HUES64 (cell line): ENCODE measurements around the gene ZNF575. TPM values are rescaled to one million over a fixed set of nuclear protein-coding genes. Genes with fewer than 3 reads are reported as not detected.

Source experiments
- H3K27ac ChIP-seq: 2 replicates; pipeline ENCODE4 v1.7.0; 2013; ENCODE audit warnings: low read depth, low read length, inconsistent platforms
- H3K27me3 ChIP-seq: 2 replicates; pipeline ENCODE4 v1.6.1; 2013; ENCODE audit warnings: mild to moderate bottlenecking, low read length; ENCODE audit not compliant: insufficient read depth
- H3K36me3 ChIP-seq: 2 replicates; pipeline ENCODE4 v1.6.1; 2013; ENCODE audit warnings: mild to moderate bottlenecking, low read length; ENCODE audit not compliant: insufficient read depth
- H3K4me1 ChIP-seq: 2 replicates; pipeline ENCODE4 v1.6.1; 2013; ENCODE audit warnings: mild to moderate bottlenecking, low read length, moderate library complexity; ENCODE audit not compliant: insufficient read depth
- H3K4me3 ChIP-seq: 2 replicates; pipeline ENCODE4 v1.5.1; 2013; ENCODE audit warnings: mild to moderate bottlenecking, low read length, moderate library complexity
- H3K9ac ChIP-seq: 2 replicates; pipeline ENCODE4 v1.6.1; 2013; ENCODE audit warnings: mild to moderate bottlenecking, low read depth, low read length
- H3K9me3 ChIP-seq: 2 replicates; pipeline ENCODE4 v1.6.1; 2013; ENCODE audit warnings: low read depth, low read length; ENCODE audit not compliant: insufficient read depth
- WGBS: fragments of 150-250, 120-280 bp; methylation state at CpG from one replicate; pipeline ENCODE4 v1.1.7; 2013; ENCODE audit warnings: missing lambda C conversion rate; 5-methylcytosine and 5-hydroxymethylcytosine counted together
- polyA plus RNA-seq, 2 experiments: library from polyadenylated mRNA; stranded (reverse); fragments of 50-300 nt; gene quantifications; one replicate each; pipeline ENCODE4 v1.2.3, GENCODE V29; 2013

The ZNF575 gene, protein sequence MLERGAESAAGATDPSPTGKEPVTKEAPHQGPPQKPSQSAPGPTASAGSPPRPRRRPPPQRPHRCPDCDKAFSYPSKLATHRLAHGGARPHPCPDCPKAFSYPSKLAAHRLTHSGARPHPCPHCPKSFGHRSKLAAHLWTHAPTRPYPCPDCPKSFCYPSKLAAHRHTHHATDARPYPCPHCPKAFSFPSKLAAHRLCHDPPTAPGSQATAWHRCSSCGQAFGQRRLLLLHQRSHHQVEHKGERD
- 0.30 TPM for polyA plus RNA-seq (2013, experiment 1 of 2)
- polyA plus RNA-seq (2013, experiment 2 of 2) = not detected

GRCh38 chr19:43532962-43533545, at the start of gene ZNF575:
Gene ZNF575, plus strand, starts transcription at chr19:43533188. Its CDS starts 1,235 bp downstream, at chr19:43534423.
- peak within 1 kb of the TSS; percentile 66 for H3K4me3 ChIP-seq
- H3K9me3 ChIP-seq = no peaks in the 10 kb centered on the region
- WGBS = under 1% methylated on average over 47 of the region's 47 CpGs
- H3K9ac ChIP-seq = peak within 1 kb of the TSS; percentile 72
- peak within 1 kb of the TSS; percentile 74; the same call in 1 of the 2 replicates for H3K27ac ChIP-seq
- H3K4me1 ChIP-seq = peaks cover 7% of the 10 kb centered on the region; the same call in 1 of the 2 replicates
- H3K27me3 ChIP-seq = peaks cover 4% of the 10 kb centered on the region; the same call in 1 of the 2 replicates
- peaks cover 10% of the 10 kb centered on the region; the same call in 1 of the 2 replicates for H3K36me3 ChIP-seq

DNA sequence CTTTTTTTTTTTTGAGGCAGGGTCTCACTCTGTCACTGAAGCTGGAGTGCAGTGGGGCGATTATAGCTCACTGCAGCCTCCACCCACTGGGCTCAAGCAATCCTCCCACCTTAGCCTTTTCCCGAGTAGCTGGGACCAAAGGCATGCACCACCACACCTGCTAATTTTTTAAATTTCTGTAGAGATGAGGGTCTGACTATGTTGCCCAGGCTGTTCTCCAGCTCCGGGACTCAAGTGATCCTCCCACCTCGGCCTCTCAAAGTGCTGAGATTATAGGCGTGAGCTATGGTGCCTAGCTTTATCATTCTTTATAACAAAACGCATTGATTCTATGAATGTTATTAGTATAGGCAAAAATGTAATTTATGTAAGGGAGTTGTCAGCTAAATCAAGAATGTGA, 49.7 kb upstream of the ZNF575 start:
- Histone ChIP-seq H3K4me3 (no peak overlapping the region), H3K4me1 (no peaks in the 10 kb centered on the region), H3K36me3 (no peaks in the 10 kb centered on the region), H3K27me3 (no peaks in the 10 kb centered on the region), H3K9ac (no peak overlapping the region), H3K9me3 (no peaks in the 10 kb centered on the region), H3K27ac (no peak overlapping the region)
- 96% methylated on average over 4 of the region's 6 CpGs for WGBS

GRCh38 chr19:43485951-43486350, 47.0 kb upstream of the ZNF575 start:
- no peaks in the 10 kb centered on the region for H3K36me3 ChIP-seq
- H3K4me3 ChIP-seq = no peak overlapping the region
- H3K4me1 ChIP-seq = no peaks in the 10 kb centered on the region
- H3K9ac ChIP-seq = no peak overlapping the region
- WGBS = 88% methylated on average over 6 of the region's 6 CpGs
- no peak overlapping the region for H3K27ac ChIP-seq
- no peaks in the 10 kb centered on the region for H3K27me3 ChIP-seq
- no peaks in the 10 kb centered on the region for H3K9me3 ChIP-seq

DNA sequence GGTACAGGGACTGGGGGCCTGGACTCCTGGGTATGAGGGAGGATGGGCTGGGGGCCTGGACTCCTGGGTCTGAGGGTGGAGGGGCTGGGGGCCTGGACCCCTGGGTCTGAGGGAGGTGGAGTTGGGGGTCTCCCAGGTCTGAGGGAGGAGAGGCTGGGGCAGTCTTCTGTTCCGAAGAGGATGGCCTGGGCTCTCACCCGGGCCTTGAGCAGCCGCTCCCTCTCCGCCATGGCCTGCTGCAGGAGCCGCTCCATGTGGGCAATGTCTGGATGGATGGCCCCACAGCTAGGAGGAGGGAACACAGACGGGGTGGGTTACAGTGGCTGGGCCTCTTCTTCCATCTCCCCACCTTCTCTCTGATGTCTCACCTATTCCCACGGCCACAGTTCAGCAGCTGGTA, 46.6 kb upstream of the ZNF575 start:
- Histone ChIP-seq H3K4me3 (no peak overlapping the region), H3K36me3 (no peaks in the 10 kb centered on the region), H3K27ac (no peak overlapping the region), H3K27me3 (no peaks in the 10 kb centered on the region), H3K9me3 (no peaks in the 10 kb centered on the region), H3K9ac (no peak overlapping the region), H3K4me1 (no peaks in the 10 kb centered on the region)
- WGBS = 97% methylated on average over 7 of the region's 7 CpGs

GRCh38 chr19:43488179-43488578, 44.8 kb upstream of the ZNF575 start:
- H3K27ac ChIP-seq = no peak overlapping the region
- H3K27me3 ChIP-seq = no peaks in the 10 kb centered on the region
- H3K36me3 ChIP-seq = no peaks in the 10 kb centered on the region
- WGBS = 82% methylated on average over 8 of the region's 8 CpGs
- no peak overlapping the region for H3K4me3 ChIP-seq
- no peaks in the 10 kb centered on the region for H3K9me3 ChIP-seq
- no peaks in the 10 kb centered on the region for H3K4me1 ChIP-seq
- H3K9ac ChIP-seq = no peak overlapping the region

DNA sequence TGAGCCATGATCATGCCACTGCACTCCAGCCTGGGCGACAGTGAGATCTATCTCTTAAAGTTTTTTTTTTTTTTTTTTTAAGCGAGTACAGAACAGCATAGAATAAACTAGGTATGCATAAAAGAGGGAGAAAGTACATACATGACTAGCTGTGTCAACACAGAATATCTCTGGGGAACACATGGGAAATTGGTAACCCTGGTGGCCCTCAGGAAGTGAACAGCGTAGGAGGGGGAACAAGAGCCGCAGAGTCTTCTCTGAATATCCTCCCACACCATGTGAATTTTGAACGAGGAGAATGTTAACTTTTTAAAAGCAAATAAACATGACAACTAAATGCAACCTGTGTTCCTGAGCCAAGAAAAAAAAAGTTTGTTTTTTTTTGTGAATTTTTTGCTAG, 43.7 kb upstream of the ZNF575 start:
- H3K4me1 ChIP-seq = no peaks in the 10 kb centered on the region
- no peaks in the 10 kb centered on the region for H3K36me3 ChIP-seq
- no peak overlapping the region for H3K4me3 ChIP-seq
- 94% methylated on average over 5 of the region's 5 CpGs for WGBS
- H3K27ac ChIP-seq = no peak overlapping the region
- H3K9me3 ChIP-seq = no peaks in the 10 kb centered on the region
- H3K9ac ChIP-seq = no peak overlapping the region
- no peaks in the 10 kb centered on the region for H3K27me3 ChIP-seq

DNA sequence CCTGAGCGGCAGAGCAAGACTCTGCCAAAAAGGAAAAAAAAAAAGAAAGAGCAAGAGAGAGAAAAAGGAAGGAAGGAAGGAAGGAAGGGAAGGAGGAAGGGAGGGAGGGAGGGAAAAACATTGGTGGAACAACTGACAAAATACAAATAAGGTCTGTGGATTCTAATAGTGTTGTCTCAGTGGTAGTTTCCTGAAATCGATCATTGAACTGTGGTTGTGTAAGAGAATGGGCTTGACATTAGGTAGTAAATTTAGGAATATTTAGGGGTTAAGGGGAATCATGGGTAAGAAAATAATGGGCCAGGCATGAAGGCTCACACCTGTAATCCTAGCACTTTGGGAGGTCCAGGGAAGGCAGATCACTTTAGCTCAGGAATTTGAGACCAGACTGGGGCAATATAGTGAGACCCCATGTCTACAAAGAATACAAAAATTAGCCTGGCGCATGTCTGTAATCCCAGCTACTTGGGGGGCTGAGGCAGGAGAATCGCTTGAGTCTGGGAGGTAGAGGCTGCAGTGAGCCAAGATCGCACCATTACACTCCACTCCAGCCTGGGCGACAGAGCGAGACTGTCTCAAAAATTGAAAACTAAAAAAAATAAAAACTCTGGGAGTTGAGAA, 42.9 kb upstream of the ZNF575 start:
- H3K9me3 ChIP-seq = no peaks in the 10 kb centered on the region
- H3K27me3 ChIP-seq = no peaks in the 10 kb centered on the region
- no peaks in the 10 kb centered on the region for H3K36me3 ChIP-seq
- no peaks in the 10 kb centered on the region for H3K4me1 ChIP-seq
- no peak overlapping the region for H3K4me3 ChIP-seq
- no peak overlapping the region for H3K27ac ChIP-seq
- no peak overlapping the region for H3K9ac ChIP-seq
- WGBS = 96% methylated on average over 5 of the region's 7 CpGs

DNA sequence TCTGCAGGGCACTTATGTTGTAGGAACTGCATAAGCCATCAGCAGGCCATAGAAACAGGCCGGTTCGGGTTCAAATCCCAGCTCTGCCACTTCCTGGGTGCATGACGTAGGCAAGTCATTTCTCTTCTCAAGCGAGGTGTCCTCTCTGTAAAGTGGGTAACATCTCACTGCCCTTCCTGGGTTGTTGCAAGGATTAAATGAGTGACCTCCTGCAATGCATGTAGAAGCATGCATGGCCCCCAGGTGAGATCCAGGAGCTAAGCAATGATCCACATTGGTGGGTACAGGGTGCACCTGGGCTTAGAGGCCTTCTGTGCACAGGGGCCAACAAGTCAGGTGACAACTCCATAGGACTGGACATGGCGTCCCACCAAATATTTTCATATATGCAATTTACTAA, 42.2 kb upstream of the ZNF575 start:
- H3K4me1 ChIP-seq = no peaks in the 10 kb centered on the region
- H3K27ac ChIP-seq = no peak overlapping the region
- no peak overlapping the region for H3K9ac ChIP-seq
- no peak overlapping the region for H3K4me3 ChIP-seq
- no peaks in the 10 kb centered on the region for H3K9me3 ChIP-seq
- H3K27me3 ChIP-seq = no peaks in the 10 kb centered on the region
- 93% methylated on average over 4 of the region's 5 CpGs for WGBS
- no peaks in the 10 kb centered on the region for H3K36me3 ChIP-seq

DNA sequence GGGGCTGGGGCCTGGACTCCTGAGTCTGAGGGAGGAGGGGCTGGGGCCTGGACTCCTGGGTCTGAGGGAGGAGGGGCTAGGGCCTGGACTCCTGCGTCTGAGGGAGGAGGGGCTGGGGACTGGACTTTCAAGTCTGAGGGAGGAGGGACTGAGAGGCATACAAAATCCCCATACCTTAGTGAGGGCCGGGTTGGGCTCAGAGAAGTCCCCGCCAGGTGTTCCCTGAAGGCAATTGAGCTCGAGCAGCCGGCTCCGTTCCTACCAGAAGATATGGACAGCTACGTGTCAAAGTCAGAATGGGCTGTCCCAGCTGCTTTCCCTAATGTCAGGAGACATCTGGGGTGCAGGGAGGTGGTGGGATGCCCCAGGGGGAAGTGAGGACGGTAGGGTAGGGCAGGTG, 37.9 kb upstream of the ZNF575 start:
- no peaks in the 10 kb centered on the region for H3K4me1 ChIP-seq
- 84% methylated on average over 8 of the region's 8 CpGs for WGBS
- H3K9ac ChIP-seq = no peak overlapping the region
- no peaks in the 10 kb centered on the region for H3K27me3 ChIP-seq
- H3K4me3 ChIP-seq = no peak overlapping the region
- H3K27ac ChIP-seq = no peak overlapping the region
- no peaks in the 10 kb centered on the region for H3K9me3 ChIP-seq
- H3K36me3 ChIP-seq = peaks cover 3% of the 10 kb centered on the region; the same call in 1 of the 2 replicates

- Histone ChIP-seq H3K36me3 (peaks cover 3% of the 10 kb centered on the region; the same call in 1 of the 2 replicates), H3K9me3 (no peaks in the 10 kb centered on the region), H3K4me3 (no peak overlapping the region), H3K9ac (no peak overlapping the region), H3K27me3 (no peaks in the 10 kb centered on the region), H3K27ac (no peak overlapping the region), H3K4me1 (no peaks in the 10 kb centered on the region)
- 94% methylated on average over 7 of the region's 7 CpGs for WGBS
These were observed 36.0 kb upstream of the ZNF575 start for GRCh38 chr19:43496960-43497359.

DNA sequence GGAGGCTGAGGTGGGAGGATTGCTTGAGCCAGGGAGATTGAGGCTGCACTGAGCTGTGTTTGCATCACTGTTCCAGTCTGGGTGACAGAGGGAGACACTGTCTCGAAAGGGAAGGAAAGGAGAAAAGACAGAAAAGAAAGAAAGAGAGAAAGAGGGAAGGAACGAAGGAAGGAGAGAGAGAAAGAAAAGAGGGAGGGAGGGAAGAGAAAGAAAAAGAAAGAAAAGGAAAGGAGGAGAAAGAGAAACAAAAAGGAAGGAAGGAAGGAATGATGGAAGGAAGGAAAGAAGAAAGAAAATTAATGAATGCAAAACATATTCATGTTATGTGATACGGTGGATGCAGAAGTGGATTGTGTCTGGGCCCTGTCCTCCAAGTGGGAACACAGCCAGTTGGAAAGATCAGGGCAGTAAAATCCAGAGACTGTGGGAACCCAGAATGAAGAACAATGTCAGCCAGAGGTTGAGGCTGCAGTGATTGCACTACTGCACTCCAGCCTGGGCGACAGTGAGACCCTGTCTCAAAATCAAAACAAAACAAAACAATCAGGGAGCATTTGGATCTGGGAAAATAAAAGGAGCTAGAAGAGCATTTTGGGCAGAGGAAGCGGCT, 34.6 kb upstream of the ZNF575 start:
- Histone ChIP-seq H3K9me3 (no peaks in the 10 kb centered on the region), H3K27ac (no peak overlapping the region), H3K36me3 (peaks cover 3% of the 10 kb centered on the region; the same call in 1 of the 2 replicates), H3K27me3 (peaks cover 7% of the 10 kb centered on the region), H3K4me3 (no peak overlapping the region), H3K4me1 (no peaks in the 10 kb centered on the region), H3K9ac (no peak overlapping the region)
- WGBS = 93% methylated on average over 5 of the region's 5 CpGs
